GM12801 (cell line): ENCODE measurements around the gene AIG1.

Experiments
- TF ChIP-seq, protein P1 (sequence below): IDR thresholded peaks from one replicate; pipeline ENCODE4 v1.5.1; 2011; ENCODE audit warnings: control low read depth; ENCODE audit not compliant: insufficient read length; ENCODE audit errors: extremely low read depth

AIG1 gene

DNA sequence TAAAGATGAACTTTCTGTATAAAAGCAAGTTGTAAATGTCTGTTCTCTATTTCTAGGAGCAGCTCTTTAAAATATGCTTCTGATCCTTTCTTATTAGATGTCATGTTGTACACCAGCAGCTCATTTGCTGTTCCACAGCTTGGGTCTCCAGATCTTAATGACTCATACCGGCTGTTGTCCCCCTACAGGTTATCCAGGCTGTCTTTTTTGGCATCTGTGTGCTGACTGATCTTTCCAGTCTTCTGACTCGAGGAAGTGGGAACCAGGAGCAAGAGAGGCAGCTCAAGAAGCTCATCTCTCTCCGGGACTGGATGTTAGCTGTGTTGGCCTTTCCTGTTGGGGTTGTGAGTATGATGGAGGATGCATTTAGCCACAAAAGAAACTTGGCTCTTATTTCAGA, 76.0 kb downstream of the AIG1 start:
- TF ChIP-seq, protein P1, sequence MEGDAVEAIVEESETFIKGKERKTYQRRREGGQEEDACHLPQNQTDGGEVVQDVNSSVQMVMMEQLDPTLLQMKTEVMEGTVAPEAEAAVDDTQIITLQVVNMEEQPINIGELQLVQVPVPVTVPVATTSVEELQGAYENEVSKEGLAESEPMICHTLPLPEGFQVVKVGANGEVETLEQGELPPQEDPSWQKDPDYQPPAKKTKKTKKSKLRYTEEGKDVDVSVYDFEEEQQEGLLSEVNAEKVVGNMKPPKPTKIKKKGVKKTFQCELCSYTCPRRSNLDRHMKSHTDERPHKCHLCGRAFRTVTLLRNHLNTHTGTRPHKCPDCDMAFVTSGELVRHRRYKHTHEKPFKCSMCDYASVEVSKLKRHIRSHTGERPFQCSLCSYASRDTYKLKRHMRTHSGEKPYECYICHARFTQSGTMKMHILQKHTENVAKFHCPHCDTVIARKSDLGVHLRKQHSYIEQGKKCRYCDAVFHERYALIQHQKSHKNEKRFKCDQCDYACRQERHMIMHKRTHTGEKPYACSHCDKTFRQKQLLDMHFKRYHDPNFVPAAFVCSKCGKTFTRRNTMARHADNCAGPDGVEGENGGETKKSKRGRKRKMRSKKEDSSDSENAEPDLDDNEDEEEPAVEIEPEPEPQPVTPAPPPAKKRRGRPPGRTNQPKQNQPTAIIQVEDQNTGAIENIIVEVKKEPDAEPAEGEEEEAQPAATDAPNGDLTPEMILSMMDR = no peak

DNA sequence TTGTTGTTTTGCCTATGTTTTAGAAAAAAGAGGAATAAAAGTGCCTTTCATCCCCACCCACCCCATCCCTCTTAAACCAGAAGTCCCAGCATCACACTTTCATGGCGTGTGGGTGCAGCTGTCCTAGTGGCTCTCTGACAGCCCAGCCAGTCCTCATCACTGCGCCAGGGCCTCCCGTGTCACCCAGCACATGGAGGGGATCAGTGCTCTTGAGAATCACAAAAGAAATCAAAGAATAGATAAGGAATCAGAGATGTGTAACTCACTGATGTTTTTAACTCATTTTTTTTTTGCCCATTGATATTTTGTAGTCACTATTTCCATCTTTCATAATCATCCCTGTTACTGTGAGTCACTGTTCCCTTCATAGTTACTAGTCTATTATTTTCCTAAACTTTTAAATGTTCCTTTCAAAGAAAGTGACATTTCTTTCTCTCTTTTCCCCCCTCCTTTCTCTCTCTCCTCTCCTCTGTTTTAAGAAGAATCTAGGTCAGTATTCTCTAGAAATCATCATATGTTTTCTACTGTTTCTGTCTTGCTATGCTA, 78.6 kb downstream of the AIG1 start:
- TF ChIP-seq, protein P1 = no peak

DNA sequence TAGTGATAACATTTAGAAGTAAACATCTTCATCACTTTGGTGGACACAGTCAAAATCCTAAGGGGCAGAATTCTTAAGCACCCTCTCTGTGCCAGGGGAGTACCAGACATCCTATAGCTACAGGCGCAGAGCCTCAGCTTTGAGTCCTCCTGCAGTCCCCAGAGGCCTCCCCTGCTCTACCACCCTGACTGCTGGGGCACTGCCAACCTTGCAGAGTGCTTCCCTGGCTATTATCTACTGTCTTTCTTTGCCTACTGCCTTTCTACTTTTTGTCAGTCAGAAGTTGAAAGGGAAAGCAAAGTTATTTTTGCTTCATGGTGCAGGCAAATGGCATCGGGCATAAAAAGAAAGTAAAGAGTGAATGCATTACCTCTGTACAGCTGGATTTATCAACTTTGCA, 80.1 kb downstream of the AIG1 start:
- TF ChIP-seq, protein P1 = no peak

DNA sequence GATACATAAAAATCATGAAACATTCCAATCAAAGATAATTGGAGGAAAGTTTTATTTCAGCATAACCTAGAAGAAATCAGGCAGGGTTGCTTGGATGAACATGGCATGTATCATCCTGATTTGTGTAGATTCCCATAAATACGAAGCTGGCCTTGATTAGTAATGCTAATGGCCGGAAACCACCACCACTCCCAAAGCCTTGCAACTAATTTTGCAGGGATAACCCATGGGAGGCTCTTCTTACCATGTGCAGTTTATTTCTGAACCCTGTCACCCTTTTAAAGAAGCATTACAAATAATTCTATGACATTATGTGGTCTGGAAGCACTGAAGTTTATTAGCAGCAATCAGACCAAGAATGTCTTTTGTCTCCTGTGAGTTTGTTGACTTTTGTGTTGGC, 80.8 kb downstream of the AIG1 start:
- TF ChIP-seq, protein P1 = no peak

DNA sequence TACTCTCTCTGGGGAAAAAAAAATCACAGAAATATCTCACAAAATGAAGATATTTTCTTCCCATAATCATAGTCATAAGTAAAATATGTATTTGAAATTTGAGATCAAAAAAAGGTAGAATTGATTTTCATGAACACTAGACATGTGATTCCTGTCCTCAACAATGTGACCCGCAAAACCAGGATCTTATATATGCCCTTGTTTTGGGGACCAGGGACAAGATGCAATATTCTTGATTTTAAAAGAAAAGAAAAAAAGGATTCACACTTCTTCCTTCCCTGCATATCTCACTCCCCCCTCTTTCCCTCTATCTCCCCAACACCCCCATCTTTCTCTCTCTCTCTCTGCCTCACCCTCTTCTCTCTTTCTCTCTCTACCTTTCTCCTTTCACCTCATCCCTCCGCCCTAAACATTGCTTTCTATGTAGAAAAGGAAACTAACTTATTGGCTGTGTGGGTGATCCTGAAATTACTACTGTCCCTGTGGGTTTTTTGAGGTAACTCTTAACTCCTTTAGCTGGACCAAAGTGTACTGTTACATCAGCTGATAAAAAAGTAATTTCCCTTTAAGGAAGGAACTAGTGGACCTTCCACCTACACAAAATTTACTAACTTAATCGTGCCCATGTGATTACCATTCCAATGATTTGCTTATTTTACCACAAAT, 85.6 kb downstream of the AIG1 start:
- TF ChIP-seq, protein P1 = no peak

DNA sequence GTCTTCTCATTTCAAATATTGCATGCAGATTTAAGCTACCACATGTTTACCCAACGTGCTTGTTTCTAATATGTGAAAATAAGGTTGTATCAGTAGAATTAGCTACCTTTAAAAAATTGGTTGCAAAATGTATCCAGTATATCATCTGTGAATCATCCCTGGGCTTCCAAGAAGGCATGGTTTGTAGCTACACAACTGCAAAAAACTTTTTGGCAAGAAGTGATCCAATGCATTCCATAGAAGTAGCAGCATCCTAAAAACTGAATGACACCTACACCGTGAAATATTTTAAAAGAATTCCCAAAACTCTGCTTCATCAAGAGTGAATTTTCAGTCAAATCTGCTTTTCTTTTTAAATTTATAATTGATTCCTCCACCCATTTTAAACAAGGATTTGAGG, 89.1 kb downstream of the AIG1 start:
- TF ChIP-seq, protein P1 = no peak

DNA sequence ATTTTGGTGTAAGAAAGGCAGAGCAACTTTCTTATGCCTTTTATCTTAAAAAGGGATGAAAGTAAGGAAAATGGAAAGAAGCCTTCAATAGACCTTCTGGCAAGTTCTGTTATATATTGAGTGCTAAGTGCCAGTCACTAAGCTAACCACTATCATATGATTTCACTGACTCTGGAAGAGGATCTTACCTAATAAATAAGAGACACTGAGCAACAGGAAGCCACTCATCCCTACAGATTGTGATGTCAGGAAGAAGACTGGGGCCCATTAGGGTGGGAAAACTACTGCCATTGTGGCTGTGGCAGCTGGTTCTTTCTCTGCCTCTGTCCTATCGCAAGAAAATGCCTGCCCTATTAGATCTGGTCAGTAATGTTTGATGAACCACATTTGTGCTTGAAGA, 89.6 kb downstream of the AIG1 start:
- TF ChIP-seq, protein P1 = no peak
